ENCODE measurements around the gene GRIK2. TPM values are rescaled to one million over a fixed set of nuclear protein-coding genes. Genes with fewer than 3 reads are reported as not detected.

The GRIK2 gene
- total RNA-seq, 1 experiment from 2014 or later = 6.6 TPM

DNA sequence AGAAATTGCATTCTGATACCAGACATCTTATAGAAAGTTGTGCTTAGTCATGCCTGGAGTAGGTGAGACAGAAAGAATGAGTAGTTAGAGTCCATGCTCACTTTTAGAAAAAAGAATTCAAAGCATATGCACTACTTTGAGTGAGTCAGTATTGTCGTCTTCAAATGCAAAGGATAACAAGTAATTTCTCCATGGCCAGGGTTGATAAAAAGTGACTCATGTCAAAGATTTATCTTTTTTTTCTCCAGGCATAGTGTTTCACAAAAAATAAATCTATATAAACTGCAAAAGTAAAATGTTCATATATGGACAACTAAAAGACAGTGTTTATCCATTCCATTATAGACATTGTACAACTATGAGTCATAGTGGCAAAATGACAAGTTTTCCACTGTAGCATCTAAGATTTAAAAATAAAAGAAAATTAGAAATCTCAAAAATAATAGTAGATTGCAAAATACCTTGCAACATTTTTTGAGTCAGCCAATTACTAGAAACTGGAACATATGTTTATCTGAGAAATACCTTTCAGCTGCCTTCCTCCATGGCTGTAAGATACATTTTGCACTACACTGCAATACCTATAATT, 329.6 kb downstream of the GRIK2 start:
- intact Hi-C loops (cut with micrococcal nuclease; ENCODE audit: unreplicated experiment) = no loop called here

DNA sequence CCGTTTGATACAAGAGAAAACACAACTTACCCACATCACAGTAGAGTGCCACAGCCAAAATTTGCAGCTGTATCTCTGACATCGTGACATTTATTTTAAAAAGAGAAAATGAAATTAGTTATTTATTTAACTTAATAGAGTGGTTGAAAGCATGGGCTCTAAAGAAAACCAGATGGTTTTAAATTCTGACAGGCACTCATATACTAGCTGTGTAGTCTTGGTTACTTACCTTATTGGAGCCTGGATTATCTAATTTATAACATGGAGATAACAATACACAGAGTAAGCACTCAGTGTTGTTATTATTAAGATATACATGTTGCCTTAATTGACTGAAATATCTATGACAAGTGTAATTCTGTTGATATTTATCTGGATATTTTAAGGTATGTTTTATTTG, 334.9 kb downstream of the GRIK2 start:
- CTCF ChIA-PET = no interaction called here
- Histone ChIP-seq H3K27me3 (ENCODE audit: control insufficient read depth, insufficient read depth, low read length) (no peaks in the 10 kb centered on the region), H3K36me3 (ENCODE audit: control insufficient read depth, insufficient read depth, low read length) (no peaks in the 10 kb centered on the region), H3K9me3 (ENCODE audit: control insufficient read depth, insufficient read depth, low read depth, low read length) (no peaks in the 10 kb centered on the region), H3K27ac (ENCODE audit: low read length) (no peak overlapping the region; the same call in 1 of the 2 replicates), H3K4me1 (ENCODE audit: control insufficient read depth, insufficient read depth, low read length) (peaks cover 2% of the 10 kb centered on the region; the same call in 1 of the 2 replicates), H3K4me3 (ENCODE audit: low read depth in 2 of 2, low read length in 2 of 2) (no peak overlapping the region)
- intact Hi-C loops (cut with micrococcal nuclease; ENCODE audit: unreplicated experiment) = no loop called here
- DNase-seq (ENCODE audit: low read depth, low spot score) (no peak), ATAC-seq (no peak)
- TF ChIP-seq SIN3A (IDR thresholded peaks at IDR 0.05; ENCODE audit: borderline replicate concordance, insufficient read depth, low read depth, low read length) (no peak), POLR2AphosphoS5 (IDR thresholded peaks at IDR 0.05; ENCODE audit: low read depth, low read length) (no peak), CTCF (IDR thresholded peaks at IDR 0.05) (no peak), TCF7L2 (IDR thresholded peaks at IDR 0.05; ENCODE audit: low read depth, low read length) (no peak)
- TF ChIP-seq, protein P1, sequence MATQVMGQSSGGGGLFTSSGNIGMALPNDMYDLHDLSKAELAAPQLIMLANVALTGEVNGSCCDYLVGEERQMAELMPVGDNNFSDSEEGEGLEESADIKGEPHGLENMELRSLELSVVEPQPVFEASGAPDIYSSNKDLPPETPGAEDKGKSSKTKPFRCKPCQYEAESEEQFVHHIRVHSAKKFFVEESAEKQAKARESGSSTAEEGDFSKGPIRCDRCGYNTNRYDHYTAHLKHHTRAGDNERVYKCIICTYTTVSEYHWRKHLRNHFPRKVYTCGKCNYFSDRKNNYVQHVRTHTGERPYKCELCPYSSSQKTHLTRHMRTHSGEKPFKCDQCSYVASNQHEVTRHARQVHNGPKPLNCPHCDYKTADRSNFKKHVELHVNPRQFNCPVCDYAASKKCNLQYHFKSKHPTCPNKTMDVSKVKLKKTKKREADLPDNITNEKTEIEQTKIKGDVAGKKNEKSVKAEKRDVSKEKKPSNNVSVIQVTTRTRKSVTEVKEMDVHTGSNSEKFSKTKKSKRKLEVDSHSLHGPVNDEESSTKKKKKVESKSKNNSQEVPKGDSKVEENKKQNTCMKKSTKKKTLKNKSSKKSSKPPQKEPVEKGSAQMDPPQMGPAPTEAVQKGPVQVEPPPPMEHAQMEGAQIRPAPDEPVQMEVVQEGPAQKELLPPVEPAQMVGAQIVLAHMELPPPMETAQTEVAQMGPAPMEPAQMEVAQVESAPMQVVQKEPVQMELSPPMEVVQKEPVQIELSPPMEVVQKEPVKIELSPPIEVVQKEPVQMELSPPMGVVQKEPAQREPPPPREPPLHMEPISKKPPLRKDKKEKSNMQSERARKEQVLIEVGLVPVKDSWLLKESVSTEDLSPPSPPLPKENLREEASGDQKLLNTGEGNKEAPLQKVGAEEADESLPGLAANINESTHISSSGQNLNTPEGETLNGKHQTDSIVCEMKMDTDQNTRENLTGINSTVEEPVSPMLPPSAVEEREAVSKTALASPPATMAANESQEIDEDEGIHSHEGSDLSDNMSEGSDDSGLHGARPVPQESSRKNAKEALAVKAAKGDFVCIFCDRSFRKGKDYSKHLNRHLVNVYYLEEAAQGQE (IDR thresholded peaks at IDR 0.05; ENCODE audit: insufficient read depth in 1 of 2, low read depth in 2 of 2, low read length in 1 of 2) = no peak
- no TSS peak for BruUV-seq (replicated peaks)
- in situ Hi-C loops (cut with HindIII; ENCODE audit: low pct_unique_long_range_greater_than_20kb, low sequenced_read_pairs) = no loop called here
- POLR2A ChIA-PET = no interaction called here

More for the DNA sequence above, 329.6 kb downstream of the GRIK2 start:
- Histone ChIP-seq H3K4me1 (ENCODE audit: control insufficient read depth, insufficient read depth, low read length) (peaks cover 4% of the 10 kb centered on the region; the same call in 1 of the 2 replicates), H3K27ac (ENCODE audit: low read length) (peak overlapping the region; percentile 70; the same call in 1 of the 2 replicates), H3K27me3 (ENCODE audit: control insufficient read depth, insufficient read depth, low read length) (no peaks in the 10 kb centered on the region), H3K9me3 (ENCODE audit: control insufficient read depth, insufficient read depth, low read depth, low read length) (no peaks in the 10 kb centered on the region), H3K4me3 (ENCODE audit: low read depth in 2 of 2, low read length in 2 of 2) (no peak overlapping the region), H3K36me3 (ENCODE audit: control insufficient read depth, insufficient read depth, low read length) (no peaks in the 10 kb centered on the region)
- no peak for TF ChIP-seq POLR2AphosphoS5 (IDR thresholded peaks at IDR 0.05; ENCODE audit: low read depth, low read length)
- TF ChIP-seq TCF7L2 (IDR thresholded peaks at IDR 0.05; ENCODE audit: low read depth, low read length) = no peak
- TF ChIP-seq SIN3A (IDR thresholded peaks at IDR 0.05; ENCODE audit: borderline replicate concordance, insufficient read depth, low read depth, low read length) = no peak
- no peak for TF ChIP-seq CTCF (IDR thresholded peaks at IDR 0.05)
- ATAC-seq (no peak), DNase-seq (ENCODE audit: low read depth, low spot score) (no peak)
- ChIA-PET CTCF (no interaction called here), POLR2A (no interaction called here)
- no TSS peak for BruUV-seq (replicated peaks)
- in situ Hi-C loops (cut with HindIII; ENCODE audit: low pct_unique_long_range_greater_than_20kb, low sequenced_read_pairs) = no loop called here
